ENCODE measurements around the gene ATF1.
"Not testable (repeated sequence)": the region's sequence is repeated elsewhere in the genome, so short reads cannot be mapped to it uniquely, and the experiment has no call there.

Gene ATF1

GRCh38 chr12:50868881-50869280 lies 105.0 kb downstream of the ATF1 start:
- DNase-seq: not testable (repeated sequence)
